MM.1S (cell line): ENCODE data around the gene TPRA1.

Experiments used
- EZH2 ChIP-seq: fragments of 300-600 bp; sonication (generic); optimal IDR thresholded peaks from 2 replicates; pipeline ENCODE3; 2017; ENCODE audit warnings: low read depth, mild to moderate bottlenecking, antibody characterized with exemption, low read length, mixed read lengths
- EZH2phosphoT487 ChIP-seq: fragments of 300-600 bp; sonication (generic); IDR thresholded peaks from 2 replicates; pipeline ENCODE4 v1.6.1; 2018; ENCODE audit warnings: antibody characterized with exemption, low read length
- TF ChIP-seq, protein P1 (sequence below): fragments of 300-600 bp; sonication (generic); IDR thresholded peaks from 2 replicates; pipeline ENCODE4 v1.5.1; 2016; ENCODE audit warnings: antibody characterized with exemption, low read length, mixed read lengths

GRCh38 chr3:127630811-127631714 lies 40.5 kb upstream of the TPRA1 start:
- TF ChIP-seq, protein P1, sequence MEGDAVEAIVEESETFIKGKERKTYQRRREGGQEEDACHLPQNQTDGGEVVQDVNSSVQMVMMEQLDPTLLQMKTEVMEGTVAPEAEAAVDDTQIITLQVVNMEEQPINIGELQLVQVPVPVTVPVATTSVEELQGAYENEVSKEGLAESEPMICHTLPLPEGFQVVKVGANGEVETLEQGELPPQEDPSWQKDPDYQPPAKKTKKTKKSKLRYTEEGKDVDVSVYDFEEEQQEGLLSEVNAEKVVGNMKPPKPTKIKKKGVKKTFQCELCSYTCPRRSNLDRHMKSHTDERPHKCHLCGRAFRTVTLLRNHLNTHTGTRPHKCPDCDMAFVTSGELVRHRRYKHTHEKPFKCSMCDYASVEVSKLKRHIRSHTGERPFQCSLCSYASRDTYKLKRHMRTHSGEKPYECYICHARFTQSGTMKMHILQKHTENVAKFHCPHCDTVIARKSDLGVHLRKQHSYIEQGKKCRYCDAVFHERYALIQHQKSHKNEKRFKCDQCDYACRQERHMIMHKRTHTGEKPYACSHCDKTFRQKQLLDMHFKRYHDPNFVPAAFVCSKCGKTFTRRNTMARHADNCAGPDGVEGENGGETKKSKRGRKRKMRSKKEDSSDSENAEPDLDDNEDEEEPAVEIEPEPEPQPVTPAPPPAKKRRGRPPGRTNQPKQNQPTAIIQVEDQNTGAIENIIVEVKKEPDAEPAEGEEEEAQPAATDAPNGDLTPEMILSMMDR = no peak
- TF ChIP-seq EZH2 (no peak), EZH2phosphoT487 (no peak)
